HCT116 (cell line): Measurements from ENCODE around the gene AGBL1. TPM values are rescaled to one million over a fixed set of nuclear protein-coding genes. Genes with fewer than 3 reads are reported as not detected.

Experiments
- ATAC-seq: fragments of 200-7000 bp; cut with Tn5 transposase; 2 replicates; pipeline ENCODE4 v1.9.1; 2020; ENCODE audit warnings: mild to moderate bottlenecking, moderate library complexity
- BruUV-seq: library from RNA; stranded (reverse); fragments of 400-500 nt; replicated peaks from 2 replicates; lab custom pipeline; 2021; lab: Mats Ljungman, UMichigan
- CTCF ChIA-PET: fragments of 300-600 bp; sonication (Branson Sonifier 250); formaldehyde crosslinking; loops from one replicate; lab custom pipeline; 2021; ENCODE audit warnings: antibody characterized with exemption; lab: Charles Lee
- POLR2A ChIA-PET: fragments of 300-600, 350-600 bp; sonication (Branson Sonifier 250); formaldehyde crosslinking; loops from one replicate; lab custom pipeline; 2021; ENCODE audit warnings: antibody characterized with exemption; lab: Charles Lee
- RAD21 ChIA-PET, 2 experiments: fragments of 300-600 bp; sonication (Branson Sonifier 250); formaldehyde crosslinking; loops; one replicate each; lab custom pipeline; 2023; ENCODE audit warnings: low total read pairs in 2 of 2; ENCODE audit not compliant: uncharacterized antibody in 2 of 2, unreplicated experiment in 2 of 2, low non-redundant PET in 1 of 2; lab: Charles Lee
- DNase-seq: peaks from one replicate; pipeline ENCODE4 v3.0.0-alpha.2; 2010; ENCODE audit warnings: low read depth, low spot score
- H2AFZ ChIP-seq: fragments of 200-600 bp; shearing (Covaris generic), sonication (generic); 2 replicates; pipeline ENCODE4 v1.6.1; 2017; ENCODE audit warnings: low read depth, mixed run types, mixed read lengths, antibody characterized with exemption, low read length; ENCODE audit not compliant: poor library complexity, severe bottlenecking
- H3K27ac ChIP-seq: 2 replicates; pipeline ENCODE4 v1.5.1; 2012; ENCODE audit warnings: low read depth, low read length
- H3K27me3 ChIP-seq: fragments of 200-600 bp; sonication (generic); 2 replicates; pipeline ENCODE4 v1.6.1; 2016; ENCODE audit warnings: mixed run types, low read length, mixed read lengths; ENCODE audit not compliant: insufficient read depth
- H3K36me3 ChIP-seq, 2 experiments: fragments of 200-500 bp in 1 of 2; fragments of 200-600 bp in 1 of 2; sonication (Bioruptor generic) in 1 of 2; sonication (generic) in 1 of 2; 2 replicates each; pipeline versions ENCODE4 v1.5.1 to v1.6.1; 2014 to 2016; ENCODE audit warnings: low read length in 2 of 2, inconsistent platforms in 1 of 2, mixed read lengths in 1 of 2, mixed run types in 1 of 2; ENCODE audit not compliant: insufficient read depth in 2 of 2, control insufficient read depth in 1 of 2
- H3K4me1 ChIP-seq, 2 experiments: fragments of 200-600 bp in 1 of 2; sonication (generic) in 1 of 2; 2 replicates each; pipeline versions ENCODE4 v1.5.1 to v1.6.1; 2012 to 2017; ENCODE audit warnings: low read length in 2 of 2, inconsistent platforms in 1 of 2, mild to moderate bottlenecking in 1 of 2, mixed read lengths in 1 of 2, mixed run types in 1 of 2, moderate library complexity in 1 of 2; ENCODE audit not compliant: insufficient read depth in 2 of 2, control insufficient read depth in 1 of 2
- H3K4me2 ChIP-seq: fragments of 200-600 bp; sonication (generic); 2 replicates; pipeline ENCODE4 v1.6.1; 2017; ENCODE audit warnings: mixed run types, low read length, mixed read lengths
- H3K4me3 ChIP-seq, 2 experiments: fragments of 200-600 bp in 1 of 2; sonication (generic) in 1 of 2; replicated peaks in 1 of 2; 2 replicates each; pipeline ENCODE4 v1.5.1; 2011 to 2016; ENCODE audit warnings: low read length in 2 of 2, control low read depth in 1 of 2, low read depth in 1 of 2, mild to moderate bottlenecking in 1 of 2, mixed read lengths in 1 of 2, mixed run types in 1 of 2
- H3K79me2 ChIP-seq: fragments of 200-600 bp; sonication (generic); 2 replicates; pipeline ENCODE4 v1.6.1; 2017; ENCODE audit warnings: mild to moderate bottlenecking, mixed run types, low read length, moderate library complexity, mixed read lengths; ENCODE audit not compliant: insufficient read depth
- H3K9ac ChIP-seq: fragments of 200-600 bp; sonication (generic); 2 replicates; pipeline ENCODE4 v1.6.1; 2016; ENCODE audit warnings: low read length, mixed read lengths
- H3K9me2 ChIP-seq: fragments of 200-600 bp; sonication (generic), shearing (Covaris generic); 2 replicates; pipeline ENCODE4 v1.6.1; 2017; ENCODE audit warnings: mixed run types, mild to moderate bottlenecking, moderate library complexity; ENCODE audit not compliant: insufficient read depth
- H3K9me3 ChIP-seq, 2 experiments: fragments of 200-500 bp in 1 of 2; fragments of 200-600 bp in 1 of 2; sonication (Bioruptor generic) in 1 of 2; sonication (generic) in 1 of 2; 2 replicates each; pipeline ENCODE4 v1.6.1; 2014 to 2017; ENCODE audit warnings: low read length in 2 of 2, mixed read lengths in 2 of 2, inconsistent platforms in 1 of 2, low read depth in 1 of 2, mild to moderate bottlenecking in 1 of 2, mixed run types in 1 of 2, moderate library complexity in 1 of 2; ENCODE audit not compliant: control insufficient read depth in 1 of 2, insufficient read depth in 1 of 2
- H4K20me1 ChIP-seq: fragments of 200-600 bp; sonication (generic), shearing (Covaris generic); 2 replicates; pipeline ENCODE4 v1.6.1; 2017; ENCODE audit warnings: mixed run types, mild to moderate bottlenecking, moderate library complexity; ENCODE audit not compliant: insufficient read depth
- CBX3 ChIP-seq: IDR thresholded peaks from 2 replicates; pipeline ENCODE4 v1.6.1; 2012; ENCODE audit warnings: low read depth
- CEBPB ChIP-seq: IDR thresholded peaks from 2 replicates; pipeline ENCODE4 v1.6.1; 2012; ENCODE audit warnings: low read depth
- EGR1 ChIP-seq: IDR thresholded peaks from 2 replicates; pipeline ENCODE4 v1.6.1; 2012; ENCODE audit warnings: low read depth
- EZH2phosphoT487 ChIP-seq: fragments of 200-600 bp; IDR thresholded peaks from 2 replicates; pipeline ENCODE4 v1.6.1; 2018; ENCODE audit warnings: antibody characterized with exemption, borderline replicate concordance
- JUND ChIP-seq: IDR thresholded peaks from 2 replicates; pipeline ENCODE4 v1.6.1; 2012
- MAX ChIP-seq: IDR thresholded peaks from 2 replicates; pipeline ENCODE4 v1.6.1; 2012
- POLR2A ChIP-seq: IDR thresholded peaks from 2 replicates; pipeline ENCODE4 v1.7.0; 2011; ENCODE audit warnings: borderline replicate concordance; ENCODE audit not compliant: insufficient read depth, insufficient read length; ENCODE audit errors: extremely low read depth
- POLR2AphosphoS5 ChIP-seq: IDR thresholded peaks from 2 replicates; pipeline ENCODE4 v1.6.1; 2011; ENCODE audit warnings: mild to moderate bottlenecking, low read depth, low read length, moderate library complexity
- REST ChIP-seq: IDR thresholded peaks from 2 replicates; pipeline ENCODE4 v1.6.1; 2012; ENCODE audit warnings: low read depth
- SIN3A ChIP-seq: IDR thresholded peaks from 2 replicates; pipeline ENCODE4 v1.6.1; 2012; ENCODE audit warnings: low read depth
- SP1 ChIP-seq: IDR thresholded peaks from 2 replicates; pipeline ENCODE4 v1.6.1; 2012; ENCODE audit warnings: low read depth
- ZFX ChIP-seq: fragments of 450-650 bp; IDR thresholded peaks from 2 replicates; pipeline ENCODE4 v1.6.1; 2017
- intact Hi-C: fragments of 100-400 bp; cut with micrococcal nuclease; formaldehyde crosslinking; loops from 2 replicates; pipeline ENCODE4 v1.10.0; 2022
- total RNA-seq: library from RNA; stranded (reverse); gene quantifications from one replicate; pipeline ENCODE4 v1.2.1, GENCODE V29; 2021; ENCODE audit not compliant: unreplicated experiment

AGBL1 gene
- total RNA-seq, 1 experiment from 2014 or later = not detected

- Histone ChIP-seq H3K9me2 (no peaks in the 10 kb centered on the region), H3K4me2 (no peak overlapping the region), H3K36me3 (no peaks in the 10 kb centered on the region), H3K27ac (no peak overlapping the region), H3K79me2 (no peaks in the 10 kb centered on the region), H3K4me3 (no peak overlapping the region), H3K4me1 (no peaks in the 10 kb centered on the region), H3K9me3 (no peaks in the 10 kb centered on the region), H4K20me1 (no peaks in the 10 kb centered on the region), H3K9ac (no peak overlapping the region), H3K27me3 (no peaks in the 10 kb centered on the region), H2AFZ (no peak overlapping the region)
- RAD21 ChIA-PET = no interaction called here
- POLR2A ChIA-PET = no interaction called here
- DNase-seq (no peak), ATAC-seq (no peak)
- intact Hi-C loops = no loop called here
- no TSS peak for BruUV-seq
- TF ChIP-seq JUND (no peak), POLR2A (no peak), SP1 (no peak), CEBPB (no peak), ZFX (no peak), POLR2AphosphoS5 (no peak), CBX3 (no peak), EZH2phosphoT487 (no peak), MAX (no peak), EGR1 (no peak), REST (no peak), SIN3A (no peak)
- CTCF ChIA-PET = no interaction called here
Measured at GRCh38 chr15:86055688-86056087, 24.0 kb upstream of the AGBL1 start.
